Hematopoietic multipotent progenitor cell treated with erythropoietin and hydrocortisone succinate and interleukin-3 and kit ligand, for 15 days (in vitro differentiated cells): Measurements from ENCODE around the gene LTA4H.

Experiments
- DNase-seq: peaks from one replicate; pipeline ENCODE4 v3.0.0-alpha.2; 2015; ENCODE audit warnings: low spot score

Gene LTA4H

GRCh38 chr12:95956557-95957145 is 78.7 kb downstream of the LTA4H start:
- no peak for DNase-seq

- DNase-seq, result no peak
Observed at GRCh38 chr12:95955549-95956159, 79.7 kb downstream of the LTA4H start.

- DNase-seq, result no peak
Observed at GRCh38 chr12:95953000-95953399, 82.4 kb downstream of the LTA4H start.

- DNase-seq, result no peak
Observed at GRCh38 chr12:95951515-95951914, 83.9 kb downstream of the LTA4H start.
